HuH-7 (cell line): Measurements from ENCODE around the gene POC1A.

ENCODE experiments used
- DNase-seq: peaks from one replicate; pipeline ENCODE4 v3.0.0; 2011; ENCODE audit warnings: low spot score

POC1A gene

DNA sequence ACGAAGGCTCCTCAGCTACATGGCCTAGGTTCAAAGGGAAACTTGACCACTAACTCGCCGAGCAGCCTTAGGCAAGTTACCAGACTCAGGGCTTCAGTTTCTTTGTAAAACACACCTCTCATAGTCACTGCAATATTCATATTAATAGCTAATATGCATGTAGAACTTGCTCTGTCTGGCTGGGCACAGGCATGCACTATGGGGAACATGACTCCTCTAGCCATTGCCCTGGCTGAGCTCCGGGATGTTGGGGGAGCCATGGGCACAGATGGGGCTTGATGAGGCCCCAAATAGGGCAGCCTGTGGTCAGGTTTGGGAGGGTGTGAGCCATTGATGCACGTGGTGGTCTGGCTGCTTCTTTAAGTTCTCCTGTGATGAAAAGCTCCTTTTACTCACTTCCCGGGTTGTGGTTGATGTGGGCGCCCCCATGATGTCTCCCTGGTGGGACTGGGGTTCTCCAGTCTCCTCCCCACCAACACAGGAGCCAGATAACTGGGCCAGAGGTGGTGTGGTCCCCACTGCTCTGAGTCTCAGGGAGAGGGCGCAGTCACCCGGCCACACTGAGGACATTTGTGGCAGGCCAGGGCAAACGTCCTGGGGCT is 68.4 kb downstream of the POC1A start:
- no peak for DNase-seq

GRCh38 chr3:52084954-52085680 is 69.1 kb downstream of the POC1A start:
- peak; percentile 44 for DNase-seq

- DNase-seq, result no peak
These were observed 69.8 kb downstream of the POC1A start for GRCh38 chr3:52084216-52084945.

DNA sequence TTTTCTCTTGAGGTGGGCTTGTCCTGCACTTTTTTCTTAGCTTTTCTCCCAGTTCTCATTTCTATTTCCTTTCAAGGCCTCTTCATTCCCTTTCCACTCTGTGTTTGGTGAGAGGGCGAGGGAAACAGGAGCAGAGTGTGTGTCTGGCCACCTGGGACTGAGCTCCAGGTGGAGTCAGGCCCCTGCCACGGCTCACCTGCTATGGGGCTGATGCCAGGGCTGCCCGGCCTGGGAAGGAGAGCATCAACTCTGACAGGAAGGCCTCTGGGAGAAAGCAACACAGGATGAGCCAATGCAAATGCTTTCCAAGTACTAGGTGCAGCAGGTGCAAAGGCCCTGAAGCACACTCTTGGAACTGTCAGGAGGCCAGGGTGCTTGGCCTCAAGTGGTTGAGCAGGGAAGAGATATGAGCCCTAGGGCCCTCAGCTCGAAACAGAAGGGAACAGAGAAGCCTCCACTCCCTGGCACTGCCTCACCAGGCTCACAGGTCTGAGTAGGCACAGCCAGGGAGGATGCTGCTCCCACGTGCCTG is 70.6 kb downstream of the POC1A start:
- no peak for DNase-seq

DNA sequence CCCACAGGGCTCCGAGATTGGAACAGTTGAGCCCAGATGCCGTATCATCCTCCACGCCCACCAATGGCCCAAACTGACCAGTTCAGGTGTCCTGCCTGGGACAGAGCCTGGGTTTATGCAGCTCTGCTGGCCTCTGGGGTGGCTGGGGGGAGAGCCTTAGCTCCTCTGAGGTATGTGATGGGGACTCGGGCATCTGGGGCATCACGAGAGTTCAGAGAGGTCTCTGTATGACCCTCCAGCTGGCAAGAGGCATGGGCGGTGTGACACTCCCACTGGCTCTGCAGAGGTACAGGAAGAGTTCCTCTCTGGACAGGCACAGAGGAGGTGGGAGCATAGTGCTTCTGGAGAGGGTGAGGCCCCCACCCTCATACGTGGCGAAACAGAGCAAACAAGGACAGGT is 71.3 kb downstream of the POC1A start:
- DNase-seq, result no peak

DNA sequence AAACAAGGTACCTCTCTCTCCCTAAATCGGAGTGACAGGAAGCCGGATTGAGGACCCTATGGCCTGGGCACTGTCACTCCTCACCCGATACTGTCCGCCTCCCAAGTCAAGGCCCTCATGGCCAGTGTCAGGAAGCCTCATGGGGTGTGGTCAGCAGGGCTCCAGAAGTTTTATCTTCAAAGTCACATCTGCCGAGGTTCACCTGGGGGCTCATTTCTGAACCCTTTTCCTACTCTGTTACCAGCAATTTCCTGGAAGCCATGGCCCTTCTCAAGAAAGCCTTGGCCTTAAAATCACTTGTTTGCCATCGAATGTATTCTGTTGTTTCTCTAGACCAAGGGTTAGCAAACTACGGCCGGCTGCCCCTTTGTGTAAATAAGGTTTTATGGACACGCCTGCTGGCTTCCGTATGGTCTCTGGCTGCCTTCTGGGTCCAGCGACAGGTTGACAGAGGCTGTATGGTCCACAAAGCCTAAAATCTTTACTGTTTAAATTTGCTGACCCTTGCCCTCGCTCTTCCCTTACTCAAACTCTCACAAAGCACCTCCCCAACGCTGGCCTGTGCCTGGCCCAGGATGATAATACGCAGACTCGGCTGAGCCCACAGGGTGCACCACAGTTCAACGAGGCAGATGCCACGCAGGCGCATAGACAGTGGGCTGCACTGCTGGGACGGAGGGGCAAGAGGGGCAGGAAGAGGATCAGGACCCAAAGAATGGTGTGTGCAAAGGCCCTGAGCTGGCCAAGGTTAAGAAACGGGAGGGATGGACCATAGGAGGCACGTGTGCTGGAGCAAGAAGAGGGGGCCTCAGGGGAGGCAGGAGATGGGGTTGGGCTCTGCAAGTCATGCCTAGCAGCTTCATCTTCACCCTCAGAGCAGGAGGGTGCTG is 73.1 kb downstream of the POC1A start:
- DNase-seq, result peak; percentile 54

DNA sequence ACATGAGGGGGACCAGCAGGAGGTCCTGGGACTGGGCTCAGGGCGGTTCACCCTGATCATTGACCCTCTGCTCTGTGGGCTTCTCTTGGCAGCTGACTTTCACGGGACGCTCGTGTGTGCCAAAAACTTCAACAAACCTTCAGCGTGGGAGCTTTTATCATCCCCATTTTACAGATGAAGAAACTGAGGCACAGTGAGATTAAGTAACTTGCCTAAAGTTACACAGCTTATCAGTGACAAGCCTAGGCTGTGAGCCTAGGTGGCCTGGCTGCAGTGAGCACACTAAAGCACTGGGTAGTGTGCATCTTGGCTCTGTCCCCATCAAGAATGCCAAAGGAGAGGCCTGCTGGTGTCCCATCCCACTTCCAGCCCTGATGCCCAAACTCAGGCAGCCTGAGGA is 74.3 kb downstream of the POC1A start:
- no peak for DNase-seq

GRCh38 chr3:52078781-52079560 is 75.3 kb downstream of the POC1A start:
- DNase-seq, result no peak

GRCh38 chr3:52077925-52078324 is 76.3 kb downstream of the POC1A start:
- no peak for DNase-seq

DNA sequence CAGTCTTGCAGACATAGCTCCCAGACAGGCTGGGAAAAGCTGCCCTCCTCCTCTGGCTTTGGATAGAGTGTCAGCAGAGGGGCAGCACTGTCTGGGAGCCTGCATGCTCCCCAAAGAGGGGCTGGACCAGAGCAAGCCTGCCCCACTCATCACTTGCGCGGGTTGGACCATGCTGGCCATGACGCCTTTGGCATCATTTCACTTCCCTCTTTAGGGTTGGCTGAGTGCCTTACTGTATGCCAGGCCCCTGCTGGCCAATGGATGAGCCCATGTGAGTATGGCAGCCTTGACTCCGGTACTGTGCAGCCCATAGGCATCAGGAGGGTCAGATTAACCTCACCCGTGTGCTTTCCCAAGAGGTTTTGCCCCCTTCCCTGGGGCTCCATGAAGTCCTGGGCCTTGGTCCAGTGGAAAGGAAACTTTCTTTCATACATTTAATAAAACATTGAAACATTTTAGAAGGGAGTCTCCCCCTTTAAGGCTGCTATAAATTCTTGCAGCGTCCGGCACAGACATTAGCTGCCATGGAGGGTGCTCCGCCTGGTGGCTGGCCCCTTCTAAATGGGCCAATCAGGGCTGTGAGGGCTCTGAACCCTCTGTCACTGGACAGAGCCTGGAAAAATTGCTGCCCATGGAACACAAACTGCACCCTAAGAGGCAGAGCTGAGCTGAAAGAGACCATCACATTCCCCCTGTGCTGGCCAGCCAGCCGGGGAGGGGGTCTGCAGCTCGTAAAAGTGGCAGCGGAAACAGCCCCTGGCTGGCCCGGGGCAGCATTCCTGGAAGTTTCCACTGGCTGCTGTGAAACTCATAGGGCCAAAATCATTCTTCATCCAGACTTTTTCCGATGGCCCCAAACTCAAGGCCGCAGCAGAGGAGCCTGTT is 77.1 kb downstream of the POC1A start:
- no peak for DNase-seq

DNA sequence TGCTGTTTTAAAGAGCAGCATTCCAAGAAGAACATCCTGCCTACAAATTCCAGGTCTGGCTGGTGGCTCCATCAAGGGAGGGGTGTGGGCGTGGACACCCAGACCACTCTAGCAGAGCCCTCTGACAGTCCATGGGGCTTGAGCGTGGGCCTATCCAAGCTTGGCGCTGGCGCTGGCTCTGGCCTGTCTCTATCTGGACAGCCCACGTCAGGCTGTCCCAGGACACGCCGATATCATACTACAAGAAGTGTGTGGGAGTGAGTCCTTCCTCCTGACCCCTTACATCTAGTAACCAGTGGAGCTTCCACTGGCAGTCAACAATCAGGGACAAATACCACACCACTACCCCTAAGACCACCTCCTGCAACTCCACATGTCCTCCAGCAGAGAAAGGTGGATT is 80.7 kb downstream of the POC1A start:
- DNase-seq, result no peak

- no peak for DNase-seq
These were observed 81.8 kb downstream of the POC1A start for GRCh38 chr3:52072471-52072870.

- DNase-seq, result no peak
These were observed 82.2 kb downstream of the POC1A start for GRCh38 chr3:52072020-52072419.

GRCh38 chr3:52070724-52071621 is 83.2 kb downstream of the POC1A start:
- no peak for DNase-seq

- DNase-seq, result no peak
These were observed 84.4 kb downstream of the POC1A start for GRCh38 chr3:52069855-52070254.

DNA sequence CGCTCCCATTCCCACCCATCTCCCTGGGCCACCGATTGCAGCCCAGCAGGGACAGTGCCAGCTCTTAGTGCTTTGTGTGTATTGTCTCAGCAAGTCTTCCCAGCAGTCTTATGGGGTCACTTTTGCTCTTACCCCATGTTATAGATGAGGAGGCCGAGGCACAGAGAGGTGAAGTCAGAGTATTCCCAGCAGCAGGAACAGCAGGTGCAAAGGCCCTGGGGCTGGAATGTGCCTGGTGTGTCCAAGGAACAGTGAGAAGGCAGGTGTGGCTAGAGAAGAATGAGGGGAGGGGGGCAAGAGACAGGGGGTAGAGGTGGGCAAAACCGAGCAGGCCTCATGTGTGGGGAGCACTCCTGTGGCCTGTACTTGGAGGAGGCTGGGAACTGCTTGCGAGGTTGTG is 85.1 kb downstream of the POC1A start:
- DNase-seq, result no peak

DNA sequence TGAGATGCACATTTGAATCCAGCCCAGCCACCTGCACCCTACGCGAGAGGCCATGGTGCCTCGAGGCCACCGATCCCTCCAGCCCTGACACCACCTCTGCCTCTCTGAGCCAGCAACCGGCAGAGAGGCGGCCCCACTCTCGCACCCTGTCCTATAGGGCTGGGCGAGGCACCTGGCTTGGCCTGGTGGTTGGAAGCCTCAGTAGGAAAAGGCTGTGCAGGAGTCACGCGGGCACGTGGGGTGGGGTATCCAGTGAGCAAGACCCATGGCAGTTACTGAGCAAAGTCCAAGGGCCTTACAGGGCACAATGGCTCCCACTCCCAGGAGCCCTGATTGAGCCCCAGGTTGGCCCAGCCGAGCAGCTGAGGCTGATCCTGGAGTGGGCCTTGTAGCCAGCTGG is 85.5 kb downstream of the POC1A start:
- DNase-seq, result no peak

- no peak for DNase-seq
These were observed 86.1 kb downstream of the POC1A start for GRCh38 chr3:52068055-52068571.

DNA sequence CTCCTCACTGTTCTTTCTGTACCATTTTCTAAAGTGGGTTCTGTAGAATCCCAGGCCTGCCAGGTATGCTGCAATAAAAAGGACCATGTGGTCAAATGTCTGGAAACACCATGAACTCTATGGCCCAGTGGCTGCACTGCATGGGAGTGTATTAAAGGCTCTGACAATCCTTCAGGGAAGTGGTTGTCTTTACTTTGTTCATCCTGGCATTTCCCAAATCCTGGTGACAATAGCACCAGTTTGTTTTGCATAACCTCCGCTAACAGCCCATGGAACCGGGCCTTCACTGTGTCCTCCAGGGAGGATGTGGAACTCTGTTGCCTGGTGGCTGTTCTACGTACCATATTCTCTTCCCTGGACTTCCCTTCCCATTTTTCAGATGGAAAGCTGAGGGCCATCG is 86.7 kb downstream of the POC1A start:
- no peak for DNase-seq
